Dermis microvascular lymphatic vessel endothelial cell (primary cell): ENCODE results near the gene SFT2D3. TPM values are rescaled to one million over a fixed set of nuclear protein-coding genes. Genes with fewer than 3 reads are reported as not detected.
A peak's percentile ranks its signal among the peaks of the same experiment; 100 is the strongest.

ENCODE experiments used
- DNase-seq, 2 donors: peaks; one replicate each; pipeline versions ENCODE4 v3.0.0 to v3.0.0-alpha.2; 2010; ENCODE audit warnings: low read depth in 2 of 2
- total RNA-seq: library from RNA; depleted of rRNA; stranded (reverse); fragments of >200 nt; gene quantifications from 2 replicates; pipeline ENCODE4 v1.2.1, GENCODE V29; 2014

SFT2D3 gene, protein sequence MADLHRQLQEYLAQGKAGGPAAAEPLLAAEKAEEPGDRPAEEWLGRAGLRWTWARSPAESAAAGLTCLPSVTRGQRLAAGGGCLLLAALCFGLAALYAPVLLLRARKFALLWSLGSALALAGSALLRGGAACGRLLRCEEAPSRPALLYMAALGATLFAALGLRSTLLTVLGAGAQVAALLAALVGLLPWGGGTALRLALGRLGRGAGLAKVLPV
- total RNA-seq = 3.5 and 4.9 TPM in 2 replicates

DNA sequence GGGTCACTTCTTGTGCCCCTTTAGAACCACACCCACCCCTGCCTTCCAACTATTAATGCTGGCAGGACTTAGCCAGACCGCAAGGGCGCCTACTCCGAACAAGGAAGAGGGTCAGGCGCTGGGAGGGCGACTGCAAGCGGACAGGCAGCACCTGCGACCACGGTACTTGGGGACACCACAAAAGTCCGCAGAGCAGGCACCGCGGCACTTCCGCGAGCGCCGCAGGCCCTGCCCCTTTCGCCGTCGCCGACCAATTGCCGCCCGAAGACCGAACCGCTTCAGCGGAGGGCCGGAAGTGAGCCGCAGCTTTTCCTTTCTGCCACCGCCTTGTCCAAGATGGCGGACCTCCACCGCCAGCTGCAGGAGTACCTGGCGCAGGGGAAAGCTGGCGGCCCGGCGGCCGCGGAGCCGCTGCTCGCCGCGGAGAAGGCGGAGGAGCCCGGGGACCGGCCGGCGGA, at the start of gene SFT2D3:
Gene SFT2D3 (plus strand): TSS at position 305 of the 458 bp plus-strand sequence. CDS start 32 bp downstream, at position 337.
- peak; percentile 87 to 94 for DNase-seq

- no peak for DNase-seq
Measured at GRCh38 chr2:127651971-127652550, 49.2 kb upstream of the SFT2D3 start.

GRCh38 chr2:127652786-127653357, 48.4 kb upstream of the SFT2D3 start:
- DNase-seq = no peak

- DNase-seq = no peak
Measured at GRCh38 chr2:127653421-127654083, 47.7 kb upstream of the SFT2D3 start.

DNA sequence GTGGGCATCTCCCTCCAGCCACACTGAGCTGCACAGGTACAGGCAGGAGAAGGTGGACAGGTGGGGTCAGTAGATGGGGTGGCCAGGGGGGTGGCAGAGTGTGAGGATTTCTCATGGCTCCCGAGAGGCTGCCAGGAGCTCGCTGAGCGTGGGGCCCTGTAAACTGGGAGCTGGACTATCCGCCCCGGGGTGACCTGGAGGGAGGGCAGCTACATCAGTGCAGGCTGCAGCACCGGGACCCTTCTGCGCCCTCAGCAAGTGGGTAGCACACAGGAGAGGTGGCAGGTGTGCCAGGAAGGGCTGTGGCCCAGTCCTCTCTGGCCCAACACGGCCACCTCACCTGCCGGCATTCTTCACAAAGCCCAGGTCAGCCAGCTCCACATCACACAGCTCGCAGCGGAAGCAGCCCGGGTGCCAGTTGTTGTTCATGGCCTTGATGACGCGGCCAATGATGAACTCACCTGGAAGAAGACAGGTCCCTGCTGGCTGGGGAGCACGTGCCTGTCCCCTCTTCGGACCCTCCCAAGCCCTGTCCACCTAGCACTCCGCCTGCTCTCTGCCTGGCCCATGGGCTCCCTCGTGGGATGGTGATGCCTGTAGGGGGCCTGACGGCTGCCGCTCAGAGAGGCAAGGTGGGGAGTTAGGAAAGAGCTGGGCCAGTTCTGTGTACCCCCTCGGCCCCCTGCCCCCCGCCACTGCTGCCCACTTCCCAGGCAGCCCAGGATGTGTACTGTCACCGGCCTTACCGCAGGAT, 47.0 kb upstream of the SFT2D3 start:
- DNase-seq = no peak

DNA sequence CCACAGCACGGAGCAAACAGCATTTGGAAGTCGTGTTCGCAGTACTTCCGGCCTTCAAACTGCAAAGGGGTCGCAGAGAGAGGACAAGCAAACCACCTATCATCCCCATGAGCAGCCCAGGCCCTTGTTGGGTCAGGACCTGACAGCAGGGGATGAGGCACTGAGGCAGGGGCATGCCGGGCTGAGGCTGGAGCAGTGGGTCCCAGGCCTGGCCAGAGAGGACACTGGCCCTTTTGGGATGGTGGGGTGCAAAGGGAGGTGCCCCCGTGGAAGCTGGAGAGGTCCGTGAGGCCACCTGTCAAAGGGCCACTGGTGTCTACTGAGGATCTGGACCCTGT, 46.5 kb upstream of the SFT2D3 start:
- no peak for DNase-seq

- no peak for DNase-seq
Measured at GRCh38 chr2:127655209-127656073, 45.9 kb upstream of the SFT2D3 start.

DNA sequence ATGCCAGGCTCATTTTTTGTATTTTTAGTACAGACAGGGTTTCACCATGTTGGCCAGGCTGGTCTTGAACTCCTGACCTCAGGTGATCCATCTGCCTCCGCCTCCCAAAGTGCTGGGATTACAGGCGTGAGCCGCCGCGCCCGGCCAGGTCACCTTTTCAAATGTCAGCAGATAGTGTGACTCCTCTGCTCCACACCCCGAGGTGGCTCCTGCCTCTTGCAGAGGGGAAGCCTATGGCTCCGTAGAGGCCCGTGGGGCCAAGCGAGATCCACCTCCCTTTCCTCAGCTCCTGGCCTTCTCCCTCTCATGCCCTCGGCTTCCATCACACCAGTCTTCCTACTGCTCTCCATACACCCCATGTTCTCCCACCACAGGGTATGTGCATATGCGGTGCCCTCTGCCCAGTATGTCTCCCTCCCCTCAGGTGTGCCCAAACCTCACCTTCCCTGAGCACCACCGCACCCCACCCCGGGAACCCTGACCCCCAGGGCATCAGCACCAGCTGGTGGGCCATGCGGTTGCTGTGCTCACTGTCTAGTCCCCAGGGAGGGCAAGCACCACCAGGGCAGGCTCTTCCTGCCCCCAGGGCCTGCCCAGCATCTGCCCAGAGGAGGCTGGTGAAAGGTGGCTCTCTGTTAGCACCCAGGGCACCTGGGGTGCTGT, 44.6 kb upstream of the SFT2D3 start:
- DNase-seq = no peak

GRCh38 chr2:127657232-127657595, 44.1 kb upstream of the SFT2D3 start:
- no peak for DNase-seq

- DNase-seq = no peak
Measured at GRCh38 chr2:127658146-127658545, 43.2 kb upstream of the SFT2D3 start.

- DNase-seq = no peak
Measured at GRCh38 chr2:127658641-127659407, 42.5 kb upstream of the SFT2D3 start.

DNA sequence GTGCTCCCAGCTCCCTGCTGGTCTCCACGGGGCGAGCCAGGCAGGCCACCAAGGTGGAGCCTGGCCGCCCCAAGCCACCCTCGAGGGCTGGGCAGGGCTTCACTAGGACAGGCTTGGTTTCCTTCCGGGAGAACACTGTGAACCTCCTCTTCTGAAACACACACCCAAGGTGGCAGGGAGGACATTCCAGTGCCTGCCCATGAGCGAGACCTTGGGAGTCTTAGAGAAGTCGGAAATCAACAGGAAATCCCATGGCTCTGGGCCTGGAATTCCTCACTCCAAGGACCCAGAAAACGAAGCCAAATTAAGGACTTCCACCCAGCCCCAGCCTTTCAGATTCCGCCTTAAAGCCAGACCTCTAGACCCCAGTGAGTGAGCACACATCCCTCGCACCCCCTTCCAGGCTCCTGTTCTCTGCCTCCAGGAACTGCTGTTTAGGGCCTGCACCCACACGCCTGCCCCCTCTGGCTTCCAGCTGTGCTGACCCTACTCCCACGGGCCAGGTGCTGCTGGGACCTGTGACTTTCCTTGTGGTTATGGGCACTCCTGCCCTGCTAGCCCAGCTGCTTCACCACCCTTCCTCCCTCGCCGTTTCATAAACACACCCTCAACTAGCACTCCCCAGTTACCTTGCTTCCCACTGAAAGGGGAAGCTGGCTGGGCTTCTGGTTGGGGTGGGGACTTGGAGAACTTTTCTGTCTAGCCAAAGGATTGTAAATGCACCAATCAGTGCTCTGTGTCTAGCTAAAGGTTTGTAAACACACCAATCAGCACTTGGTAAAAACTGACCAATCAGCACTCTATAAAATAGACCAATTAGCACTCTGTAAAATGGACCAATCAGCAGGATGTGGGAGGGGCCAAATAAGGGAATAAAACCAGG, 41.6 kb upstream of the SFT2D3 start:
- peak in 1 of 2 donors; percentile 72 for DNase-seq

- no peak for DNase-seq
Measured at GRCh38 chr2:127660291-127660578, 41.1 kb upstream of the SFT2D3 start.

- no peak for DNase-seq
Measured at GRCh38 chr2:127661072-127661649, 40.1 kb upstream of the SFT2D3 start.

DNA sequence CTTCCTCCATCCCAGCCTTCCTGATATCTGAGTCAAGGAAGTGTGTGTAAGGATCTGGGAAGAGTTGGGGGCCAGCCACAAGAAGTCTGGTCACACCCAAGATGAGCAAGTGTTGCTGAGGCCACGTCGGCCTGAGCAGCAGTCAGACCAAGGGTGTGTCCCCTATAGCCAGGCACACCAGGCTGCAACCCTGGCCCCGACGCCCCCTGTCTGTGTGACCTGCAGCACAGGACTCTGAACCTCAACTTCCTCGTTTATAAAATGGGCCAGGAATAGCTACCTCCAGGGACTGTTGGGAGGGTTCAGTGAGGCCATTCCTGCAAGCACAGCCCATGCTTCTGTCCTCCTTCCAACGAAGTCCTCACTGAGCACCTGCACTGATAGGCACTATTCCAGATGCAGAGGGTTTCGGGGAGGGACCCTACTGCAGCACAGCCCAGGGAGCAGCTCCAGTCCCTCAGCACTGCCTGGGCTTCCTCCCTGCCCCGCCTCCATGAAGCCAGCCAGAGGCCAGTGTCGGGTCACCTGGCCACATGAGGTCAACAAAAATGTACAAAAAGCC, 39.3 kb upstream of the SFT2D3 start:
- no peak for DNase-seq

GRCh38 chr2:127662937-127663565, 38.2 kb upstream of the SFT2D3 start:
- peak in 1 of 2 donors; percentile 43 for DNase-seq

DNA sequence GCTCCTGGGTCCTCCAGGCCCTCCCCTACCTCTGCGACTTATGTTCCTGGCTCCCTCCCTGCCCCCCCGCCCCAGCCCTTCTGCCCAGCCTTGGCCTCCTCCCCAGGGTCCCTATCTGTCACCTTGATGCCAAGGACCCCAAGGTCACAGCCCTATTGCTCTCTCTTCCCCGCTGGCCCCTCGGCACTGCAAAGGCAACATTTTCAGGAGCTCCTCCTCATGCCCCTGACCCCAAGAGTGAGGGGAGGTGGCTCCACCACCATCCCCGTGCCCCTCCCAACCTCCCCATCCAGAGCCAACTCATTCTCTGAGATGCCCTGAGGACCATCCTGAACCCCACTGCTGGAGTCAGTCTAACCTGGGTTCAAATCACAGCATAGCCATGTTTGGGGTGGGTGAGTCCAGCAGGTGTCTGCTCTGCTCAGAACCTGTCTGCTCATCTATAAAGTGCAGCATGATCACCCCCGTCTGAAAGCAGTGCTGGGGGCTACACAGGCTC, 37.7 kb upstream of the SFT2D3 start:
- DNase-seq = no peak
